GM19035 (cell line): ENCODE measurements around the gene DPM3.
"Not testable (repeated sequence)": the region's sequence is repeated elsewhere in the genome, so short reads cannot be mapped to it uniquely, and the experiment has no call there.

ENCODE experiments used
- ATAC-seq: cut with Tn5 transposase; IDR thresholded peaks from one replicate; pipeline ENCODE4 v1.9.1; 2021; ENCODE audit not compliant: unreplicated experiment

DPM3 gene

DNA sequence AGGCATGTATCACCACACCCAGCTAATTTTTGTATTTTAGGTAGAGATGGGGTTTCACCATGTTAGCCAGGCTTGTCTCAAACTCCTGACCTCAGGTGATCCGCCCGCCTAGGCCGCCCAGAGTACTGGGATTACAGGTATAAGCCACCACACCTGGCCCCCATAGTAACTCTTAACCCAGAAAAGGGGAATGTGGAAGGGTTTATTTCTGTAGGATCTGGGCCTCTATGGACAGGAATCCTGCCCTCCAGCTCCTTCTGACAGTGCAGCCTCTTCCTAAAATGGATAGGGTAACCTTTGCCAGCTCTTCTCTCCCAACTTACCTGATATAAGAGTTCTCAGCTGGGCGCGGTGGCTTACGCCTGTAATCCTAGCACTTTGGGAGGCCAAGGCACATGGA lies 22.3 kb upstream of the DPM3 start:
- ATAC-seq = not testable (repeated sequence)

GRCh38 chr1:155160128-155160527 lies 19.8 kb upstream of the DPM3 start:
- ATAC-seq = no peak

GRCh38 chr1:155158991-155159390 lies 18.7 kb upstream of the DPM3 start:
- no peak for ATAC-seq

- not testable (repeated sequence) for ATAC-seq
These were observed 15.8 kb upstream of the DPM3 start for GRCh38 chr1:155155996-155156643.

GRCh38 chr1:155145491-155145890 lies 5.2 kb upstream of the DPM3 start:
- ATAC-seq = no peak

DNA sequence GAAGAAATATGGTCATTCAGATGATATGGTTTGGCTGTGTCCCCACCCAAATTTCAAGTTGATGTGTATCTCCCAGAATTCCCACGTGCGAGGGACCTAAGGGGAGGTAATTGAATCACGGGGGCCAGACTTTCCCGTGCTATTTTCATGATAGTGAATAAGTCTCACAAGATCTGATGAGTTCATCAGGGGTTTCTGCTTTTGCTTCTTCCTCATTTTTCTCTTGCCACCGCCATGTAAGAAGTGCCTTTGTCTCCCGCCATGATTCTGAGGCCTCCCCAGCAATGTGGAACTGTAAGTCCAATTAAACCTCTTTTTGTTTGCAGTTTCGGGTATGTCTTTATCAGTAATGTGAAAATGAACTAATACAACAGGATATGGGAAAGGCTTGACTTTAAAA lies 1.4 kb upstream of the DPM3 start:
- no peak for ATAC-seq

DNA sequence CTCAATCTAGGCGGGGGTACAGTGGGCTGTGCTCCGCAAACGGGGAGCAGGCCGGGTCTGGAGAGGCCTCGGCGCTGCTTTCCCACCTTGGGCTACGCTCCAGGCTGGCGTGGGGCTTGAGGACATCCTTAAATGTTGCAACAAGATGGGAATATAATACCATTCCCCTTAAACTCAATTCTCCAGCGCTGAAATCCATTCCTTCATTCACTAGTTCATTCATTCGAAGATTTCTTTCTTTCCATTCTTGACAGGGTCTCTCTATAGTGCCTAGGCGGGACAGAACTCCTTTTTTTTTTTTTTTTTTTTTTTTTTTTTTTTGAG lies 261 bp upstream of the DPM3 start:
- ATAC-seq = no peak

DNA sequence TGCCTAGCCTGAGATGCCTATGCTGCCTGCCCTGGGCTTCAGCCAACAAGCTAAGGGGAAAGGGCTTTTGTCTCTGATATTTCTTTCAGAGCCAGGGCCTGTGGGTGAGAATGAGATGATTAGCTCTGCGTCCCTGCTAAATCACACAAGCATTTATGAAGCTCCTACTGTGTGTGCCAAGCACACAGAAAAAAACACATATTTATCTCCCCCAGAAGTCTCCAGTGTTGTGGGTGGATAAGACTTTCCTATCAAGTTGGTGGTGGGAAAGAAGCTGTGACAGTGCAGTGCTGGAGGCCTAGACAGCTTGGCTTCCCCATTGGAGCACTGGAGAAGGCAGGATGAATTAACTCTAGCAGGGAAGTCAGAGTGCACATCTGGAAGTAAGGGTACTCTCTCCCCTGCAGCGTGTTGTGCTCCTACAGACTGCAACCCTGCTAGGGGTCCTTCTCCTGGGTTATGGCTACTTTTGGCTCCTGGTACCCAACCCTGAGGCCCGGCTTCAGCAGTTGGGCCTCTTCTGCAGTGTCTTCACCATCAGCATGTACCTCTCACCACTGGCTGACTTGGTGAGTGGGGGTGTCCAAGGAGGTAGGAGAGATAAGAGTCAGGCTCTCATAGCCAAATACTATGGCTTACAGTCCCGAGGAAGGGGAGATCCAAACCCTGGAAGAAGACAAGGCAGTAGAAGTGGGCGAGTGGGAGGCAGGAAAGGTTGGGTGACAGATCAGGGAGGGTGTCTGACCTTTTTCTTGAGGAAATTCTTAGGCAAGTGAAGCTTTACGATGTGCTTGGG lies 3.0 kb downstream of the DPM3 start:
- no peak for ATAC-seq

DNA sequence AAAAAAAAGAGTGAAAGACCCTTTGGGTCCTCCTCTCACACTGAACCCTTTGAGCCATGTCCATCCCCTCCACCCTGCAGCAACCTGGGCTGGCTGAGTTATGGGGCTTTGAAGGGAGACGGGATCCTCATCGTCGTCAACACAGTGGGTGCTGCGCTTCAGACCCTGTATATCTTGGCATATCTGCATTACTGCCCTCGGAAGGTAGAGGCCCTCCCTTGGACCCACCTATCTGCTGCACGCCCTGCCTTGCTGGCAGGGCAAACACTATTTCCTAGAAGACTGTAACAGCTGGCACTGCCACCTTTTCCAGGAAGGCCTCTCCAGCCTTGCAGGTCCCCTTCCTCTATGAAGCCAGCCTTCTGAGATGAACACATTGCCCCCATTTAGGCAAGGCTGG lies 3.6 kb downstream of the DPM3 start:
- no peak for ATAC-seq

GRCh38 chr1:155135415-155136028 lies 4.8 kb downstream of the DPM3 start, which contains the start of gene SLC50A1:
TSS of gene SLC50A1 (plus strand) at chr1:155135852. CDS start at chr1:155135912, 60 bp downstream.
- ATAC-seq = peak; percentile 71

- ATAC-seq = no peak
These were observed 5.4 kb downstream of the DPM3 start for GRCh38 chr1:155134880-155135414.

DNA sequence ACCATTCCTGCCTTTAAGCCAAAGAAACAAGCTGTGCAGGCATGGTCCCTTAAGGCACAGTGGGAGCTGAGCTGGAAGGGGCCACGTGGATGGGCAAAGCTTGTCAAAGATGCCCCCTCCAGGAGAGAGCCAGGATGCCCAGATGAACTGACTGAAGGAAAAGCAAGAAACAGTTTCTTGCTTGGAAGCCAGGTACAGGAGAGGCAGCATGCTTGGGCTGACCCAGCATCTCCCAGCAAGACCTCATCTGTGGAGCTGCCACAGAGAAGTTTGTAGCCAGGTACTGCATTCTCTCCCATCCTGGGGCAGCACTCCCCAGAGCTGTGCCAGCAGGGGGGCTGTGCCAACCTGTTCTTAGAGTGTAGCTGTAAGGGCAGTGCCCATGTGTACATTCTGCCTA lies 6.0 kb downstream of the DPM3 start:
- ATAC-seq = no peak

DNA sequence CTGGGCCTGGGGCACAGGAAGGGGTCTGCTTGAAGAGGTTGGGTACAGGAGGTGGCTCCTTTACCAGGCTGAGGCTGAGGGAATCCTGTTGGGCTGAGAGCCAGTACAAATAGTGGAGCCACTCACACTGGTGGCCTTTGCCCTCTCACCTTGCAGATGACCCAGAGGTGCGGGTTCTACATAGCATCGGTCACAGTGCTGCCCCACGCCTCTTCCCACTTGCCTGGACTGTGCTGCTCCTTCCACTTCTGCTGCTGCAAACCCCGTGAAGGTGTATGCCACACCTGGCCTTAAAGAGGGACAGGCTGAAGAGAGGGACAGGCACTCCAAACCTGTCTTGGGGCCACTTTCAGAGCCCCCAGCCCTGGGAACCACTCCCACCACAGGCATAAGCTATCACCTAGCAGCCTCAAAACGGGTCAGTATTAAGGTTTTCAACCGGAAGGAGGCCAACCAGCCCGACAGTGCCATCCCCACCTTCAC lies 6.5 kb downstream of the DPM3 start:
- ATAC-seq = no peak

GRCh38 chr1:155131856-155132255 lies 8.5 kb downstream of the DPM3 start:
- no peak for ATAC-seq

DNA sequence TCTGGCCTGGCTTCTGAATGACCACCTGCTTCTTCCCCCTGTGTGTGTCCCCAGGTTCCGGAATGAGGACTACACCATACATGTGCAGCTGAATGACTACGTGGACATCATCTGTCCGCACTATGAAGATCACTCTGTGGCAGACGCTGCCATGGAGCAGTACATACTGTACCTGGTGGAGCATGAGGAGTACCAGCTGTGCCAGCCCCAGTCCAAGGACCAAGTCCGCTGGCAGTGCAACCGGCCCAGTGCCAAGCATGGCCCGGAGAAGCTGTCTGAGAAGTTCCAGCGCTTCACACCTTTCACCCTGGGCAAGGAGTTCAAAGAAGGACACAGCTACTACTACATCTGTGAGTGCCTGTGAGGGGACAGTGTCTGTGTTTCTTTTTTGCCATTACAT lies 9.0 kb downstream of the DPM3 start:
- no peak for ATAC-seq

GRCh38 chr1:155130272-155131006 lies 9.9 kb downstream of the DPM3 start:
- ATAC-seq = no peak

DNA sequence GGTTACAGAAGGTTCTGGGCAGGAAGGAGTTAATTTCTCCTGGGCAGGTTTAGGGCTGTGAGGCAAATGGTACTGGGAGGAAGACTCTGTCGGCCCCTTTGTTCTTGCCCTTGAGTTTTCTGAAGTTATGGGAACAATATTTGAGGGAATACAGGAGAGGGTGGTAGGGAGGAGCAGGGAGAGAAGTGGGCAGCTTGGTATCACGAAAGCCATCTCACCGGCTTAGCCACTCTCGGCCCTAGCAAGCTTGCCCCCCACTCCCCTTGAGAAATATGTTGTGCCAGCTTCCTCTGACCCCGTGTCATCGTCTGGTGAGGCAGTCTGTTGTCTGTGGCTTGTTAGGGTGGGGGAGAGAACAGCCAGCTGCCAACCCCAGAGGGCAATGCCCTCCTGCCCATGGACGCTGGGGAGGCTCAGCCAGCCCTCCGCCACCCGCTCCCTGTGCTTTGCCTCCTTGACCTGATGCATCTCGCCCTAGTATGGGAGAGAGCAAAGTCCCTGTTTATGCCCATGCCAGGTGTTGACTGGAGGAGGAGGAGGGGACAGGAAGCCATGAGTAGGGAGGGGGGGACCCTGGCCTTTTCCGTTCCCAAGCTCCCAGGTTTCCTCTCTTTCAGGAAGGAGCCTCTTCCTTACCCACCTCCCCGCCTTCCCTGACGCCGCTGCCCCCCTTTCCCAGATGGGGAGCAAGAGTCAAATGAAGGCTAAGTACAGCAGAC lies 11.4 kb downstream of the DPM3 start:
- no peak for ATAC-seq

- no peak for ATAC-seq
These were observed 12.2 kb downstream of the DPM3 start for GRCh38 chr1:155127967-155128754.

DNA sequence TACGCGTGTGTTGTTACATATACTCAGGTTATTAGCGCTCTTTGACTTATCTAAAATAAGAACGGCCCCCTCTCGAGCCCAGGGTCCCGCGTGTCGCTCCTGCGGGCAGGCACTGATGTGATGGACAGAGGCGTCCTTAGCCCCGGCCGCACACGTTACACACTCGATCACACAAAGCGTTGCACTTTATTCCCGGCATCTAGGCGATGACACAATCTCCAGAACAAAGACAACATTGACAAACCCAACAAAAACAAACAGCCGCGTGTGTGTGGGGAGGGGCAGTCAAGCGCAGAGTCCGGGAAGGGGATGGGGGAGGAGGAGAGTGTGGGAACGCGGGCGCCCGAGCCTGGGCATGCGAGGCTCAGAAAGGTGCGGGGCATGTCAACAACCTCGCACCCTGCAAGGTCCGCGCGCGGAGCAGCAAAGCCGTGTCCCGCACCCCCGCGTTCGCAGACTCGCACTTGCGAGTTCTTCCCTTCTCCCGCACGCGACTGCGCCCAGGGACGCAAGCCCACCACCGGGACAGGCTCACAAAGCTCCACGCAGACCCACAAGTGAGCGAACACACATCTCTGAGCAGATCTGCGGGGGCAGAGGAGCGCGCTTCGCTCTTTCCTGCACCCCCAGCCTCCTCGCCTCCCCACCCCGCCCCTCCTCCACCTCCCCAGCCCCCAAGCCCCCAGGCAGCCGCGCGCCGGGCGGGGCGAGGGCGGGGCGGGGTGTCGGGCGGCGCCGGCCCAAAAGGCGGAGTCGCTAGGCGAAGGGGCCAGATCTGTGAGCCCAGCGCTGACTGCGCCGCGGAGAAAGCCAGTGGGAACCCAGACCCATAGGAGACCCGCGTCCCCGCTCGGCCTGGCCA lies 13.0 kb downstream of the DPM3 start, which contains the start of gene EFNA1:
Gene EFNA1, plus strand, starts transcription at position 772 of the 862 bp plus-strand sequence. CDS start 102 bp downstream, outside the sequence.
- no peak for ATAC-seq
